GM18526 (cell line): ENCODE measurements around the gene TRIB2.

Experiments
- POLR2A ChIP-seq: IDR thresholded peaks from 3 replicates; pipeline ENCODE4 v1.6.1; 2011; ENCODE audit not compliant: insufficient read length; ENCODE audit errors: extremely low read depth

TRIB2 gene

DNA sequence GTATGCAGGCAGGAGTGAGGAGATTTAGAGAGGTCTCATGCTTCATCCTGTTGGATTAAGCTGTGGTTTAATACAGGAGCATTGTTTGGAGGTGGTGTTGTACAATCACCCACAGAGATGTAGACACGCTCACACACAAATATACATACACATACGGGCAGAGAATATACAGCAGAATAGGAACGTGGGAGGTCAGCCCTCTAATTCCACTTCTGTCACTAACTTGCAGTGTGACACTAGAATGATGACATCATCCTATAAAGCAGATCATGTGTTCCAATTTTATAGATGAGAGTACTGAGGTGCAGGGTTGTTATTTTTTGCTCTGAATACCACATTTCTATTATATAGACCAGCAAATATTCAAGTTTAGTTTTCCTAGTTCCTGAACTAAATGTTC, 54.4 kb downstream of the TRIB2 start:
- TF ChIP-seq POLR2A = no peak

DNA sequence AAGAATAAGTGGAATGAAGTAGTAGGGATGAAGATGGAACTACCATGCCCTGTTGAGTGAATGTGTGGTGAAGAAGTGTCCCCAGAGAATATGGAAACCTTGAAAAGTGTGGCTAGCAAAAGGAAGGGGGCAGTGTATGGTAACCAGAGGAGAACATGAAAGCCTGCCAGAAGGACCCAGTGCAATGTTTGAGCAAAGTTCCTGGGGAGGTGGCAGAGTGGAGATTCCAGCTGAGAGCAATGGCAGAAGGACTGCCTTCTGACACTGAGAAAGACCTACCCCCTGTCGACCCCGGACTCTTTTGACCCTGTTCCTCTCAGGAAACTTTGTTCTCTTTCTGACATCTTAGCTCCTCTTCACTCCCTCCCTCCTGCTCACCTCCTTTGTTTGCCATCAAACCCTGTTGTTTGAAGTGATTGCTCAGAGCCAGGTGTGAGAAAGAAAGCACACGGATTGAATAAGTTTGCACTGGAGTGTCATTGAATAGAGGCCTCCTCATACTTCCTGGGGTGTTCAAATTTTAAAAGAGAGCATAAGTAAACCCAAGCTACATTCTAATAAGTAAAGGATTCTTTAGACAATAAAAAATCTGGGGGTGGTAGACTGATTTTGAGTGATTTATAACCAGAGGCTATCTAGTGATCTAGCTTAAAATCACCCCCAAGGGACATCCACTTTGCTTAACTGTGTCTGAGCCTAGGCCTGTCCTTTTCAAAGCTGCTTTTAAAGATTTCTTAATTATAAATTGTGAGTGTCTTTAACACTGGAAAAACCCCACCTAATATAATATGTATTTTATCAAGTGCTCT, 57.1 kb downstream of the TRIB2 start:
- TF ChIP-seq POLR2A = no peak

DNA sequence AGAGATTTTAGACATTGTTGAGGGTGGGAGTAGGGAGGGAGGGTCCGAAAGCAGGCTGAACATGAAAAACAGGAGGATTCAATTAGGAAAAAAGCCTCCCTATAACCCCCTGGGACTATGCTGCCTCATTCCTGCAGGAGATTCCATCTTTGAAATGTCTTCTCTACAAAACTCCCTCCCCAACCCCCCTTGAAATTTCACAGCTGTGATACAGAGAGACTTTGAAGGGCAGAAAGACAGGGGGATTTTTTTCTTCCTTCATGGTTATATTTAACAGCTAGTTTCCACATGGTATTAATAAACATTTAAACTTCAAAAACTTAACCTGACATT, 57.6 kb downstream of the TRIB2 start:
- TF ChIP-seq POLR2A = no peak

DNA sequence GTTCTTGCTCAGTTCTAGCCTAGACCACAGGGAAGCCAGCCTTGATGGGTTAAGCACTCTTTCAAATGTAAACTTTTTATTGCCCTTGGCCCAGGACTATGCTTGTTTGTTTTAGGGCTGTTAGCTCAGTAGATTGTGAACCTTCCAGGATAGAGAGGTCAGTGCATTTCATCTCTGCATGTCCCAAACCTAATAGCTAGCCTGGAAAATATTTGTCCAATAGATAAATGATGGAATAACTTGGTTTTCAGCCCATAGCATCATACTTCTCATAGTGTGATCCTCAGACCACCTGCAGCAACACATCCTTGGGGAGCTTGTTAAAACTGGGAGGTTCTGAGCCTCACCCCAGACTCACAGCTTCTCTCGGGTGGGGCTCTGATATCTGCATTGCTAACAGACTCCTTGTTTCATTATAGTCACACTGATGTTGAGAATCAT, 59.8 kb downstream of the TRIB2 start:
- TF ChIP-seq POLR2A = no peak

GRCh38 chr2:12778369-12778768, 61.6 kb downstream of the TRIB2 start:
- no peak for TF ChIP-seq POLR2A

DNA sequence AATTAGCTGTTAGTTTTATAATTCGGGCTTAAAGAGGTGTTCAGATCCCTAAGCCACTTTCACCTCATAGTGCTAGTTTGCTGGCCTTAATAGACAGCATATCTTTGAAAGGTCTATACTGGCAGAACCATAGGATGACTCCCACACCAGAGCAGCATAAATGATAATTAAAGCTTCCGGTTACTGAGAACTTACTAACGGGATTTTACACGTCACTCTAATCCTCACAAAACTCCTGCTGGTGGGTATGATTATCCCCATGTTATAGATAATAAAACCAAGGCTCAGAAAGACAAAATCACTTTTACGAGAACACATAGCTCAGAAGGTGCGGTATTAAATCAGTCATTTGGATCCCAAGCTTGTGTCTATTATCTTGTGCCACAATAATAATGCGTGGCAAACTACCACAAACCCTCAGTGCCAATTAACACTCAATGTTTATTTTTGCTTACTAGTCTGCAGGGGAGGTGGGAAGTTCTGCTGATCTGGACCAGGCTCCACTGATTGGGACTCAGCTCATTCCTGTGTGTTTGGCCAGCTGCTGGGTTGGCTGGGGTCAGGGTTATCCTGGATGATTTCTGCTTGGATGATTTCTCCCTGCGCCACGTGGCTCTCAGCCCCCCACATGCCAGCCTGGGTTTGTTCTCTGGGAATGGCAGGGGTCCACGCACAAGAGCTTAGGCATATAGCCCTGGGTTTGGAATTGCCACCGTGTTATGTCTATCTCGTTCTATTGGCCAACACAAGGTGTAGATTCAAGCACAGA, 62.3 kb downstream of the TRIB2 start:
- TF ChIP-seq POLR2A = no peak

DNA sequence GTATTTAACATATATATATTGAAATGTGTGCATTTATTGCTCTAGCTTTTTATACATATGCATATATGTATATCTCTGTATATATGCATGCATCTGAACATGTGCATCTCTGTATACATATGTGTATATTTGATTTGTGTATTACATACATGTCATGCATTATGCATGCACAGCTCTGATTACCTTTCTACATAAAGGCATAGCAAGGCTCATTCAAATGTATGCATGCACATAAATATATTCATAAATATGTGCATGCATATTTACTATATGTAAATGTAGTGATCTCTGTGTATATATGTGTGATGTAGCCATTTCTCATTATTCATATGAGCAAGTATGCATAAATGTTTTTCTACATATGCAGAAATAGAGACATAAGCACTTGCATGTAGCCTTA, 64.6 kb downstream of the TRIB2 start:
- no peak for TF ChIP-seq POLR2A

GRCh38 chr2:12787891-12788801, 71.4 kb downstream of the TRIB2 start:
- no peak for TF ChIP-seq POLR2A

DNA sequence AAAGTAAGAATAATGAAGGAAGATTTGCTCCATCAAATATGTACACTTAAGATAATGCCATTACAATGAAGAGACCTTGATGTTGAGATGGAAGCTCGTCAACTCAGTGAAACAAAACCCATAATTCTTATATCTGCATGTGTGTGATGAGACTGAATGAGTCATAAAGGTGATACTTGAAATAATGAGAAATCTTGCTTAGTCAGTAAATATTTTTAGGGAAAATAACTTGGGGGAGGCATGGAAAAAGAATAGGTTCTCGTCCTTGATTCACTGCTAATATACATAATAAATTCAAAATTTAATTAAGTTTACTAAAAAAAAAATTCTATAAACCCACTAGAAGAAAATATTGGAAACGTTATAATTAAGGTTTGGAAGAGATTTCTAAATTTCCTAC, 75.2 kb downstream of the TRIB2 start:
- no peak for TF ChIP-seq POLR2A
